Pancreas (tissue), 10 donors: Measurements from ENCODE around the gene HIF3A. TPM values are rescaled to one million over a fixed set of nuclear protein-coding genes. Genes with fewer than 3 reads are reported as not detected.

ENCODE experiments used
- ATAC-seq, 4 donors: fragments of 200-7000 bp; cut with Tn5 transposase; one replicate each; pipeline versions ENCODE4 v1.8.0 to v1.9.1; 2020; ENCODE audit warnings: mild to moderate bottlenecking in 4 of 4, moderate library complexity in 4 of 4
- DNase-seq, 6 donors: peaks; one replicate each; pipeline ENCODE4 v3.0.0-alpha.2; 2020
- FAIRE-seq: peaks from 2 replicates; lab custom pipeline; 2012; peaks lifted over from hg19 to GRCh38; lab: Jason Lieb, UNC
- H3K27ac ChIP-seq, 4 donors: fragments of 200-600 bp; sonication (generic); 1 replicate in 3 of 4; 2 replicates in 1 of 4; pipeline versions ENCODE4 v1.5.0 to v1.8.0; 2020
- H3K27me3 ChIP-seq, 4 donors: fragments of 200-600 bp; one replicate each; pipeline ENCODE4 v1.8.0; 2021
- H3K36me3 ChIP-seq, 3 donors: fragments of 200-600 bp; sonication (generic) in 1 of 3; one replicate each; pipeline versions ENCODE4 v1.5.0 to v1.8.0; 2020 to 2021
- H3K4me1 ChIP-seq, 3 donors: fragments of 200-600 bp; one replicate each; pipeline ENCODE4 v1.8.0; 2021
- H3K4me3 ChIP-seq, 4 donors: fragments of 200-600 bp; sonication (generic) in 2 of 4; one replicate each; pipeline versions ENCODE4 v1.5.0 to v1.8.0; 2020 to 2021
- H3K9me3 ChIP-seq, 4 donors: fragments of 200-600 bp; one replicate each; pipeline ENCODE4 v1.8.0; 2021
- WGBS, 2 donors: extraction: QIAGEN DNeasy Blood & Tissue Kit; methylation state at CpG; one replicate each; pipeline ENCODE4 v1.1.7; 2013; 5-methylcytosine and 5-hydroxymethylcytosine counted together
- intact Hi-C, 3 donors: fragments of 100-400 bp; cut with DNase I; formaldehyde crosslinking; loops; one replicate each; pipeline versions ENCODE4 v1.11.1 to v1.14.2; 2022
- polyA plus RNA-seq, 2 donors: library from polyadenylated mRNA; stranded (reverse); fragments of 200-250 nt; gene quantifications; one replicate each; pipeline ENCODE4 v1.2.3, GENCODE V29; 2013
- total RNA-seq, 6 donors: library from RNA; stranded (reverse); fragmentation: NEBNext Ultra II Directional in 4 of 6; extraction: Animal tissue kit (Norgen Biotek cat#: 25700) in 4 of 6; gene quantifications; one replicate each; pipeline versions ENCODE4 v1.2.1 to v1.2.4, GENCODE V29; 2021 to 2023
- TF ChIP-seq, protein P1 (sequence below), 4 donors: fragments of 200-600 bp; sonication (generic) in 3 of 4; IDR thresholded peaks; one replicate each; pipeline versions ENCODE4 v1.5.0 to v1.8.0; 2021; ENCODE audit warnings: antibody characterized with exemption in 4 of 4
- donor health status: healthy with polysubstance abuse.
- donor health status: DM: no; HTN: no; CAD: no; lungs with moderate emphysema.
- donor health status: DM: no; HTN: no; CAD: no.
- donor health status: control.
- donor health status: control.
- donor health status: Bipolar disorder and iron deficiency.
- donor health status: DM: yes; HTN: yes; CAD: no.
- donor health status: DM: no; HTN: no; CAD: no.
- donor health status: DM: no; HTN: no; CAD: no.
- donor health status: DM: yes; HTN: yes; CAD: no.

Gene HIF3A
- total and polyA plus RNA-seq, 8 donors, result 0.71 to 27.6 (median 5.2) TPM

DNA sequence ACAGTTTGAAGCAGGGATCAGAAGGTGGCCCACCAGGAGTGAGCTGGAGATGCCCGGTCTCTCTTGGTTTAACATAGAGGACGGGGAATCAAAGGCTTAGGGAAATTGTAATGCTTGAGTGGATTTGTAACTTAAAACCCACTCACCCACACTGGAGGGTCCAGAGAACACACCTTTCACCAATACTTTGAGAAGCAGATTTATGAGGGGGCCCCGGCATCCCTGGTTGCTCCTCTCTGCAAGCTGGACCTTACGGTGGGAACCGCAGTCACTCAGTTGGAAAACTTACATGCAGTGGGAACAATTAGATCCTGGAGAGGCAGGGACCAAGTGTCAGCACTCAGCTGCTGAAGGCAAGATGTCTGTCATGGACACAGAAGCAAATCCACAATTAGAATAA lies 70.6 kb downstream of the HIF3A start:
- intact Hi-C loops, result no loop called here
- Histone ChIP-seq H3K9me3 (no peaks in the 10 kb centered on the region), H3K27me3 (no peaks in the 10 kb centered on the region), H3K4me1 (peaks cover 0 to 3% (median 2%) of the 10 kb centered on the region in 3 donors), H3K27ac (no peak overlapping the region), H3K36me3 (peaks cover 0 to 17% (median 0%) of the 10 kb centered on the region in 3 donors), H3K4me3 (no peak overlapping the region)
- TF ChIP-seq, protein P1, sequence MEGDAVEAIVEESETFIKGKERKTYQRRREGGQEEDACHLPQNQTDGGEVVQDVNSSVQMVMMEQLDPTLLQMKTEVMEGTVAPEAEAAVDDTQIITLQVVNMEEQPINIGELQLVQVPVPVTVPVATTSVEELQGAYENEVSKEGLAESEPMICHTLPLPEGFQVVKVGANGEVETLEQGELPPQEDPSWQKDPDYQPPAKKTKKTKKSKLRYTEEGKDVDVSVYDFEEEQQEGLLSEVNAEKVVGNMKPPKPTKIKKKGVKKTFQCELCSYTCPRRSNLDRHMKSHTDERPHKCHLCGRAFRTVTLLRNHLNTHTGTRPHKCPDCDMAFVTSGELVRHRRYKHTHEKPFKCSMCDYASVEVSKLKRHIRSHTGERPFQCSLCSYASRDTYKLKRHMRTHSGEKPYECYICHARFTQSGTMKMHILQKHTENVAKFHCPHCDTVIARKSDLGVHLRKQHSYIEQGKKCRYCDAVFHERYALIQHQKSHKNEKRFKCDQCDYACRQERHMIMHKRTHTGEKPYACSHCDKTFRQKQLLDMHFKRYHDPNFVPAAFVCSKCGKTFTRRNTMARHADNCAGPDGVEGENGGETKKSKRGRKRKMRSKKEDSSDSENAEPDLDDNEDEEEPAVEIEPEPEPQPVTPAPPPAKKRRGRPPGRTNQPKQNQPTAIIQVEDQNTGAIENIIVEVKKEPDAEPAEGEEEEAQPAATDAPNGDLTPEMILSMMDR (IDR thresholded peaks at IDR 0.05), result no peak
- DNase-seq (peak in 1 of 6 donors; percentile 28), FAIRE-seq (no peak), ATAC-seq (no peak)
- 87 to 96% methylated on average over 5 of the region's 5 CpGs for whole genome bisulfite sequencing, 2 donors

DNA sequence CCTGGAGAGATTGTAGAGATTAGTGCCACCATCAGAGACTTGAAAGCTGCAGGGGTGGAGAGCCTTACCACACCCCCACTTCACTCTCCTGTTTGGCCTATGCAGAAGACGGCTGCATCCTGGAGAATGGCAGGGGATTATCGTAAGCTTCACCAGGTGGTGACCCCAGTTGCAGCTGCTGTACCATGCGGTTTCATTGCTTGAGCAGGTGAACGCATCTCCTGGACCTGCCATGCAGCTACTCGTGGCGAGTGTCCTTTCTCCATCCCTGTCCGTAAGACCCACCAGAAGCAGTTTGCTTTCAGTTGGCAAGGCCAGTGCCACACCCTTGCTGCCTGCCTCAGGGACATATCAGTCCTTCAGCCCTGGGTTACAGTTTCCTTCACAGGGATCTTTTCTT lies 71.3 kb downstream of the HIF3A start:
- intact Hi-C loops, result no loop called here
- peak in 1 of 6 donors; percentile 28 for DNase-seq
- Histone ChIP-seq H3K27me3 (no peaks in the 10 kb centered on the region), H3K36me3 (peaks cover 0 to 17% (median 0%) of the 10 kb centered on the region in 3 donors), H3K4me1 (peaks cover 3 to 10% (median 9%) of the 10 kb centered on the region in 3 donors), H3K9me3 (no peaks in the 10 kb centered on the region), H3K27ac (no peak overlapping the region), H3K4me3 (no peak overlapping the region)
- WGBS, 2 donors, result 91 to 92% methylated on average over 7 of the region's 7 CpGs
- ATAC-seq, result no peak
- TF ChIP-seq, protein P1 (IDR thresholded peaks at IDR 0.05), result no peak
- no peak for FAIRE-seq

GRCh38 chr19:46369817-46370216 lies 73.0 kb downstream of the HIF3A start:
- WGBS, 2 donors, result 84 to 90% methylated on average over 7 of the region's 7 CpGs
- Histone ChIP-seq H3K9me3 (no peaks in the 10 kb centered on the region), H3K4me3 (no peak overlapping the region), H3K27ac (no peak overlapping the region), H3K4me1 (peaks cover 12 to 24% (median 14%) of the 10 kb centered on the region in 3 donors), H3K36me3 (peaks cover 0 to 6% (median 0%) of the 10 kb centered on the region in 3 donors), H3K27me3 (no peaks in the 10 kb centered on the region)
- no peak for ATAC-seq
- DNase-seq, result no peak
- FAIRE-seq, result peak; percentile 5
- TF ChIP-seq, protein P1 (IDR thresholded peaks at IDR 0.05), result no peak
- intact Hi-C loops, result no loop called here

DNA sequence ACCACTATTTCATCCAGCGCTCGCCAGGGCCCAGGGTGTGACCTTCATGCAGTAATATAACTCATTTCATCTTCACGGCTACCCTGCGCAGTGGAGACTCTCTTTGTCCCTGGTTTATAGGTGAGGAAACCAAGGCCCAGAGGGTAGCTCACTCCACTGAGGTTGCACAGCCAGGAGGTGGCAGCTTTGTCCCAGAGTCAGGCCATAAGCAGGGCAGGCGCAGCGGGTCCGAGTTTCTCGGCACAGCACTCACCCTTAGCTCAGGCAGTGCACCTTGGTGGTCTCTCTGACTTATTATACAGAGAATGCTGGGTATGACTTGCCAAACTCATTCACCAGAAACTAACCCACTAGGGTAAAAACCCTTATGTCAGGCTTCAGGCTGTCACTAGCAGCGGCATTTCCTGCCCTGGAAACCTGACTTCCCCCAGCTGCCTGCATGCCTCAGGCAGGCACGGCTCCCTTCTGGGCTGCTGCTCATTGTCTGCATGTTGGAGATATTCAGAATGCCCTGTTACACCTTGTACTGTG lies 74.6 kb downstream of the HIF3A start:
- Histone ChIP-seq H3K4me3 (no peak overlapping the region), H3K4me1 (peaks cover 12 to 24% (median 14%) of the 10 kb centered on the region in 3 donors), H3K27me3 (no peaks in the 10 kb centered on the region), H3K9me3 (no peaks in the 10 kb centered on the region), H3K36me3 (peaks cover 0 to 6% (median 1%) of the 10 kb centered on the region in 3 donors), H3K27ac (no peak overlapping the region)
- TF ChIP-seq, protein P1 (IDR thresholded peaks at IDR 0.05), result no peak
- 85 to 87% methylated on average over 10 of the region's 10 CpGs for WGBS, 2 donors
- ATAC-seq (no peak), DNase-seq (peak in 1 of 6 donors; percentile 49), FAIRE-seq (no peak)
- intact Hi-C loops, result no loop called here

DNA sequence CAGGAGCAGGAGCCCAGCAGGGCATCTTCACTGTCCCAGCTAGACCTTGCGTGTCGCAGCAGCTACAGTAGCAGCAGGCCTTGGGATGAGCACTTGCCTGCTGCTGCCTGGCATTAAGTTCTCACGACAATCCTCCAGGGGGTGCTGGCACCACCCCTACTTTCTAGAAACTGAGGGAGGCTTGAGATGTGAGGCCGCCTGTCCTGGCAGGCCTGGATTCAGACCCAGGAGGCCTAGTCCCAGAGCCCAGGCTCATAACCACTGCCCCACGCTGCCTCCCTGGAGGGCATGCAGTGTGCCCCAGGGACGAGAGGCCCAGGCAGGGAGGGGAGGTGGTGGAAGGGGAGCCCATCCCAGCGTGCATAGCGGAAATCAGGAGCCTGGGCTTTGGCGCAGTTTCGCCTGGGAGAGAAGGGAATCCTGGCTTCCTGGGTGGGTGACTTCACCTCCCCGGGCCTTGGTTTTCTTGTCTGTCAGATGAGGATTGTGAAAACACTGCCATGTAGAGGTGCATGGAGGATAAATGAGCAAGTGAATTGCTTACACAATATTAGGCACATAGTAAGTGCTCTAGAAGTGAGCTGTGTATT lies 76.2 kb downstream of the HIF3A start:
- Histone ChIP-seq H3K4me1 (peaks cover 14 to 26% (median 15%) of the 10 kb centered on the region in 3 donors), H3K36me3 (peaks cover 0 to 11% (median 10%) of the 10 kb centered on the region in 3 donors), H3K27ac (peak overlapping the region; percentile 56 to 88 (median 75)), H3K9me3 (no peaks in the 10 kb centered on the region), H3K27me3 (no peaks in the 10 kb centered on the region), H3K4me3 (no peak overlapping the region)
- ATAC-seq (peak in 2 of 4 donors; percentile 2 to 4), FAIRE-seq (no peak), DNase-seq (peak in 2 of 6 donors; percentile 37 to 61)
- 64 to 70% methylated on average over 11 of the region's 11 CpGs for WGBS, 2 donors
- intact Hi-C loops, result no loop called here
- TF ChIP-seq, protein P1 (IDR thresholded peaks at IDR 0.05), result peak in 1 of 4 donors; percentile 8
